Stimulated activated naive CD4-positive, alpha-beta T cell (primary cell): Measurements from ENCODE around the gene EML1.

Experiments
- DNase-seq, 6 experiments: peaks; one replicate each; lab custom pipeline; 2025; lab: John Stamatoyannopoulos, UW

Gene EML1

DNA sequence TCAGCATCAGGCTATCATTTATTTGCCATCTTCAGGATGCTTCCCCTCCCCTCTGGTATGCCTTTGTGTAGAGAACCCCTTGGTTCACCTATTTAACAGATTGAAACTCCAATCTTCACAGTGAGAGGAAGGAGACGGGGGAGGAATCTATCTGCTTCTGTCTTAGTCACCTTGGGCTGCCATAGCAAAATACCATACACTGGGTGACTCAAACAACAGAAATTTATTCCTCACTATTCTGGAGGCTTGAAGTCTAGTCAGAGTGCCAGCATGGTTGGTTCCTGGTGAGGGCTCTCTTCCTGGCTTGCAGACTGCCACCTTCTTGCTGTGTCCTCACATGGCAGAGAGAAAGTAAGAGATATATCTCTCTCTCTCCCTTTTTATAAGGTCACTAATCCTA is 13.5 kb upstream of the EML1 start:
- DNase-seq: no peak

DNA sequence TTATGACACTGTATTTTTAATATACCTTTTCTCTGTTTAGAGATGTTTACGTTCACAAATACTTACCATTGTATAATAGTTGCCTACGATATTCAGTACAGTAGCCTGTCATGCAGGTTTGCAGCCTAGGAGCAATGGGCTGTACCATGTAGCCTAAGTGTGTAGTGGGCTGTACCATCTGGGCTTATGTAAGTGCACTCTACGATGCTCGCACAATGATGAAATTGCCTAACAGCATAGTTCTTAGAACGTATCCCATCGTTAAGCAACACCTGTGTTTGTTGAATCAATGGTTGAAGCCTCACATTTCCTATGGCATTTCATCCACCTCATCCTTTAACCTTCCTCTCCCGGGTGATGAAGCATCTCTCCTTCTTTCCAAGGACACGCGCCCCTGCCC is 12.5 kb upstream of the EML1 start:
- no peak for DNase-seq

DNA sequence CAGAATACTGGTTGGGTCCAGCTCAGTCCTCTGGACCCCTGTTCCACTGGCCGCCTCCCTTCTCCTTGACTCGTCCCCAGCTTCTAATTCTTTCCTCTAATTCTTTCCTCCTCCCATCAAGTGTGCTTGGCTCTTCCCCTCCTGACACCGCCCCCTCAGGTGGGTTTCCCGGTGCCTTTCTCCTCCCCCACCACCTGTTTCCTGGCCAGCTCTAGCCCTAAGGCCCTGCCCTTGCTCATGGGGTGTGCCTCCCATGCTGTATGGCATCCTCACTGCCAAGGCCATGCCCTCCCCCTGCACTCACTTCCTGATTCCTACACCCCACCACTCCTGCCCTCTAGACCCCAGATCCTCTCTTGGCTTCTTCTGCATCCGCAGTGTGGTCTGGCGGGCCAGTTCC is 12.1 kb upstream of the EML1 start:
- DNase-seq: no peak

DNA sequence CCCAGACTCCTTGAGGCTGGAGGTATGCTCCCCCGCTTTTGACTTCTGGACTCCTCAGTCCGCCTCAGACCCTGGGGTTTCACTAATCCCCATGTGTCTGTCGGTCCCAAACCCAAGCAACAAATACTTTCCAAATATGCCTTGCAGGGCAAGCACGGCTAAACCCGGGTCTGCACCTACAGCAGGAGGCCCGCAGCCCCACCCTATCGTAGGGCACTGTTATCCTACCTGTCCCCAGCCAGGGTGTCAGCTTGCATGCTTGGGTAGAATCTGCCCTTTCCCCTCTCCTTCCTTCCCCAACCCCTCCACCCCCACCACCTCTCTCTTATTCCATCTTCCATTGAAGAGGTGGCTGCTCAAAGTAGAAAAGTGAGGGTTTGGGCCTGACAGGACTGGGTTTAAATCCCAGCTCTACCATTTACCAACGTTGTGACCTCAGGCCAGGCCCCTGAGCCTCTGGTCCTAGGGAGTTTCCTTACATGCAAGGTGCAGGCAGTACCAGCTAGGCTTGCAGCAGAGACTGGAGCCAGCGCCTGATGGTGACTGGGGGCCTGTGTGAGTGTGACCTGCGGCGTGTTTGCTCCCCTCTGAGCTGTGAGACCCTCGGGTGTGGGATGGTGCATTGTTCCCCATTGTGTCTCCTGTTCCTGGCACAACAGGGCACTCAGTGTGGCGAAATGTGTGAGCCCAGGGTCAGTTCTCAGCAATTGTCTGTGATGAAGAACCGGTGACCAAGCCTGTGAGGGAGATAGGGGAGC is 11.2 kb upstream of the EML1 start:
- DNase-seq: no peak

DNA sequence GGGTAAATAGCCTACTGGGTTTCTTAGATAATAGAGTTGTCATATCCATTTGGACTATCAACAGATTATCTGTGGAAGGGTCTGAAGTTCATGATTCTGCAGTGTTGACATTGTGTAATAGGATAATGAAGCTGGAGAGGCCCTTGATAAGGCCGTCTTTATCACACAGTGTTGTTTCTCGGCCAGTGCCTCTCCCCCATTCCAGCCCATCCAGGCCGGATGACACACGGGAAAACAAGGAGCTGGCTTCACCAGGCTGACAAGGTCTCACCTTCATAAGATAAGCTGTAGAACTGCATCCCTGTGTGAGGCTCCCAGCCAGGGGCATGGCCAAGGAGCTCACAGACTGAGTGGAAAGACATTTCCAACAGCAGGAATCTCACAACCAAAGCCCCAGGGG is 8.7 kb upstream of the EML1 start:
- DNase-seq: no peak

DNA sequence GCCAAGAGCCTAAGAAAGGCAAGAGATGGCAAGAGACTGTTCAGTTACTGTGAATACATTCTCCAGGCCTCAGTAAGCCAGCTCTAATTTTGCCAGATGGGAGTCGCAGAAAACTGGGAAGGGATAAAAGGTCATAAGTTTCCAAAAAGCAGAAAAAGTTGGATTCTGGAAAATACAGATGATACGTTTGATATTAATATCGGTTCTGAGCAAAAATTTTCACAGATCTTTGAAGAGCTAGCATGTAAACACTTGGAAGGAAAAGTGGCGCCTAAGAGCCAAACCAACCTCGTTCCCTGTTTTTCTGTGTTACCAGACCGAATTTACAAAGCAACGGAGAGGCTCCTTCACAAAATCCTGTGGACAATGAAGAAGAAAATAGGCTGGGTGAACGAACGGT is 7.8 kb upstream of the EML1 start:
- no peak for DNase-seq

DNA sequence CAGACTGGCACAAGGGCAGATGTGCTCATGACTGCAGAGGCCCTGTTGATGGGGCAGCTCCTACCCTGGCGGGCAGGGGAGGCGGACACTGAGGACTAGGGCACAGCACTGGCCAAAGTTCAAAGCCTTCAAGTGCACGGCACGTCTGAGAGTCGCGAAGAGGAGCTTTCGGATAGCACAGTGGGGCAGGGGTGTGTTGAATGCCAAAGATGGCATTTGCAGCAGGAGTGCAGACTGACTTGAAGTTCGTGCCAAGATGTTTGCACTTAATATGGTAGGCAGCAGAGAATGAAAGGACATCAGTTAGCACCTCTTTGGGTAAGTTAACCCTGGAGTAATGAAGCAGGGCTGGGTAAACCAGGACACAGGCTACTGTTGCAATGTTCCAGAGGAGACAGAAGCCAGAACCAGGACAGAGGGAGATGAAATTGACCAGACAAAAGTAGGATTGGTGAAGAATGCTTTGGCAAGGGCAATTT is 6.7 kb upstream of the EML1 start:
- DNase-seq: no peak

DNA sequence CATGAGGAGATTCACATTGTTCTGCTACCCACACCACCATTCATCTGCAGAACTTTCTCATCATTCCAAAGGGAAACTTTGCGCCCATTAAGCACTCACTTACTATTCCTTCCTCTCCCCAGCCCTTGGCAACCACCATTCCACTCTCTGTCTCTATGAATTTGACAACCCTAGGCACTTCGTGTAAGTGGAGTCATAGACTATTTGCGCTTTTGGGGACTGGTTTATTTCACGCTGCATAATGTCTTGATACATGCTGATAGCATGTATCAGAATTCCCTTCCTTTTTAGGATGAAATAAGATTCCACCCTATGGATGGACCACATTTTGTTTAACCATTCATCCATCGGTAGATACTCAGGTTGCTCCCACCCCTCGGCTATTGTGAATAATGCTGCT is 4.5 kb upstream of the EML1 start:
- DNase-seq: no peak

DNA sequence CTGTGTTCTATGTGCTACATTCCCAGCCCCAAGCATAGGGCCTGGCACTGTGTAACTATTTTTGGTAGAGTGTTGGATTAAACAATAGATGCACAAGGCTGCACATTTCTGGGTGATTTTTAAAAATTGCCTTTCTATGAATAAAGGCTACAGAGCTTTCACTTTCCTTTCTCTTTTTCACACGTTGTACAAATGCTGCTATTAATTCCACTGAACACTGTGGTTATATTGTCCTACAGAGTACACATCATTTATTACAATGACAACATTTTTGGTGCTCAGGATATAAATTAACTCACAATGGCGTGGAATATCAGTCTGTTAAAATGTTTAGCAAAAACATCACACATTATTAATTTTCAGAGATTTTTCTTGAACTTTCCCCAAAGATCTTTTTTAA is 3.6 kb upstream of the EML1 start:
- DNase-seq: no peak

DNA sequence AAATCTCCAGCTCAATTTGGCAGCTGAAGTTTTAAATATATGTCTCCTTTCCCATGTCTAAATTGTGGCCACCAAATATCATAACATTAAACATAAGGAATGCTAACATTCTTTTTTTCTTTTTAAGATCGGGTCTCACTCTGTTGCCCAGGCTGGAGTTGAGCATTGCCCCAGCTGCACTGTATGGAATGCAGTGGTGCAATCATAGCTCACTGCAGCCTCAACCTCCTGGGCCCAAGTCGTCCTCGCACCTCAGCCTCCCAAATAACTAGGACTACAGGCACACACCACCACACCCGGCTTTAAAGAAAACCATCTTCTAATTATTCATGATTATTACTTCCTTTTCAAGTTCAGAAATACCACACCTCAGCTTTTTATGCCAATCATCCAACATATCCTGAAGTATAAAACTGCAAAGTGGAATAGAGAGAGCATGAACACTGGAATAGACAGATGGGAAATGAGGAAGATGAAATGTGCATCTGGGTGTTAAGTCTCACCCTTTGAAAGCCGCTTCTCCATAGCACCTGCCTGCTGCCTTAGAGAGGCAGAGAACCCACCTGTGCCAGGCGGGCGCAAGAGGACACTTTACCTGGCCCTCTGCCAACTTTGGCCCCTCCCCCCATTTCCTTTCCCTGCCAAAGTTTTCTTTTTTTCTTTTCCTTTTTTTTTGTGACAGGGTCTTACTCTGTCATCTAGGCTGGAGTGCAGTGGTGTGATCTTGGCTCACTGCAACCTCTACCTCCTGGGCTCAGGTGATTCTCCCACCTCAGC is 2.8 kb upstream of the EML1 start:
- DNase-seq: peak in 1 of 6 experiments; percentile 3

DNA sequence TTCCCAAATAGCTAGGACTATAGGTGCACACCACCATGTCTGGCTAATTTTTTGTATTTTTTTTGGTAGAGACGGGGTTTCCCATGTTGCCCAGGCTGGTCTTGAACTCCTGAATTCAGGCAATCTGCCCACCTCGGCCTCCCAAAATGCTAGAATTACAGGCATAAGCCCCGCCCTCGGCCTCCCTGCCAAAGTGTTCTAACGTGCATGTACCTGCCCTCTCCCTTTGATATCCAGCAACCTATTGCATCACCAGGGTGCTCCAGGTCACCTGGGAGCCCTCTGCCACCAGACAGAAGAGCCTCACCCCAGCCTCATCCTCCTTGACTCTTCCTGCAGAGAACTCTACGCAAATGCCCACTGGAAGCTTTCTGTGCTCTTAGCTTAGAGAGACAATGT is 2.2 kb upstream of the EML1 start:
- DNase-seq: no peak

DNA sequence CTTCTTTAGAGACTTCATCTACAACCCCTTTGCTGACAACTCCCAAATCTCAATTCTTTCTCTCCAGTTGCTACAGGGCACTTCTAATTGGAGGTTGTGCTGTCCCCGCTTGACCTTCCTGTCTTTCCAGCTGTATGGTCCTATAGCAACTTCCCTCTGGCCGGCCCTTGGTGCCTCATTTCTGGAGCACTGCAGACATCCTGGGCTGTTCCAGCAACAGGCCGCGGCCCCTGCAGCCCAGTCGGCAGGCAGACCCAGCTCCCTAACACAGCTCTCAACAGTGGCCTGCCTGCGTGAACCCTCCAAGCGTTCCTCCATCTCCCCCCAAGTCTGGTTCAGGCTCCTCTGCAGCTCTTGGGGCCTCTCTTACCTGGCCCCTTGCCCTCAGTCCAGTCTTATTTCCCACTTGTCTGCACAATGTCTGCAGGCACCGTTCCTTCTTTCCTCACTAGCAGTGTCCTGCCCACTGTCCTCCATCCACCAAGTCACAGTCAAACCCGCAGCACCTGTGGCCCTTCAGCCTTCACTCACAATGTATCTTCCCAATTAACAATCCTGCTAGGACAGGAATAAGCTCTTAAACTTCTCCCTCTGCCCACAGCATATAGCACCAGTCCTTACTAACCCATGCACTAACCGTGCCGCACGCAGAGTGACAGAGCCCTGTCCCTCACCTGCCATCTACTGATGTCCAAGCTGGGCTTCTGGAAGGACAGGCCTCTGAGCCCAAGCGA is 1.6 kb upstream of the EML1 start:
- no peak for DNase-seq

DNA sequence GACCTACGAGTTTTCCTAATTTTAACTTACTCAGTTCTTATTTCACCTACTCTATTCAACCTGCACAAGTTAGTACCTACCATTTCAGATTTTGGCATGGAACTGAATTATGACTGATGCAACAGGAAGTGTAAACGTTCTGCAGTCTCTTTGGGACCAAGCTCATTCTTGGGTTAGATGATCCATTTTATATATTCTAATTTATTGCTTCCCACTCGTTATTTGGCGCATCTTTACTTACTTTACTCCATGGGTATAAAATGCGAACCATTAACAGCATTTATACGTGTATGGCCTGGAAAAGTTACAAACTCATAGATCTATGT is 1.0 kb upstream of the EML1 start:
- no peak for DNase-seq

DNA sequence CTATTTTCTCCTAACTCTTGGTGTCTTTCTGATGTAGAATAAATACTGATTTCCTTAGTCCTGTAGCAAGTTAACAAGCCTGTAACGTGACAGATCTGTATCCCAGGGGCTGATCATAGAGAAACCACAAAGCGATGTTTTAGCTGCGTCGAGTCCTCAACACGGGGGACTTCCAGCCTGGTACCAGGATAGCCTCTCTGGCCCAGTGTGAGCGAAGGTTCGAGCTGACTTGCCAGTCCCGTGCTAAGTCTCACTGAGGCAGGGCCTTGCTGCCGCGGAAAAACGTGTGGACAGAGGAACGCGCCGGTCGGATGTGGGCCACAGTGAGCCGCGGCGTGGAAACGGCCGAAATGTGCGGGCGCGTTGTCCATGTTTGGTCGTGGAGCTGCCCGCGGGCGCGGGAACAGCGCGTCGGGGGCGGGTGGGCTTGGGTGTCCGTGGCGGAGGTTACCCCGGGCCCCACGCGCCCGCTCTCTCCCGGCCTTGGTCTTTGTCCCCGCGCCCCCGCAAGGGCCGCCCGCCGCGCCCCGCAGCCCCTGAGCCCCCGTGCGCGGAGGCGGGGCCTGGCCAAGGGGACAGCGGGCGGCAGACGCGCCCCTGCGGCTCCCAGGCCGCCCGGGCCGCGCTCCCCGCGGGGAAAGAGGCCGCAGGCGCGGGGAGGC is 531 bp upstream of the EML1 start:
- DNase-seq: peak in 2 of 6 experiments; percentile 16 to 17

DNA sequence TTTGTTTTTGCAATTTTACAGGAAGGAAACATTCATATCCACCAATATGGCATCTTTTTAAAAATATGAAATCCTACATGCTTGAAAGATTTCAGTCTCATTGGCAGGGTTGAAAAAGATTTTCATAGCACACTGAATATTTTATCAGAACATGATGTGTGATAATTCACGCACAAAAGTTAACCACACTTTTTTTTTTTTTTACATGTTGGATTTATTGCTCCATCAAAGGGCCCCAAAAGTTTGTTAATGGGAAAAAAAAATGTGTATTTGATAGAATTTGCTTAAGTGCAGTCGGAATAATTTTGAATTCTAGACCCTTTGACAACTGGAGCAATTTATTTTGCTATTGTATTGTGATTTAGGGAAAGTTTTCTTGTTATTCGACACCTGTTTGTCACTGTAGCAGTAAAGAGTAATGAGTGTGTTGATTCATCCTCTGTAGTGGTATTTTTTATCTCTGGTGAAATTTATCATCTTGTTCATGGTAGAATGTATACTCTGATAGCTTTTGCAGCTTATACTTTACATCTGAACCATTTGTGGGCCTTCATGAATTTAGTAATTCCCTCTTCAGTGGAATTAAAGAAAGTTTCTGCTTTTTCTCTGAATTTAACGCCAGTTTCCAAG is 1.1 kb downstream of the EML1 start:
- DNase-seq: no peak

DNA sequence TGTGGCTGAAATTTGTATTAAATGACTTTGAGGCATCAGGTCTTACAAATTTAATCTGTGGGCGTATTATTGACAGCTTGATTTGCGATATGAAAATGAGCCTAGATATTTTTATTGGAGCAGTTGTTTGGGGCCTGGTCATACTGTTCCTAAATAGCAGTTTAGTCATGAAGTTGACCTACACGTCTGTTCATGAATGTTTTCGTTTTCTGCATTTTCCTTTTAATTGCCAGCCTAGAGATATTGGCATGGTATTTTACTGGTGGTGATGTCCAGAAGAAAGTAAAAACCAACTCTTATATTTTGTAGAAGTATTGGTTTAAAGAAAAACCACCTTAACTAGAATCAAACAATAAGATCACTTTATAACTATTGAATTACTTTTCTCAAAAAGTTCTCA is 1.8 kb downstream of the EML1 start:
- no peak for DNase-seq

DNA sequence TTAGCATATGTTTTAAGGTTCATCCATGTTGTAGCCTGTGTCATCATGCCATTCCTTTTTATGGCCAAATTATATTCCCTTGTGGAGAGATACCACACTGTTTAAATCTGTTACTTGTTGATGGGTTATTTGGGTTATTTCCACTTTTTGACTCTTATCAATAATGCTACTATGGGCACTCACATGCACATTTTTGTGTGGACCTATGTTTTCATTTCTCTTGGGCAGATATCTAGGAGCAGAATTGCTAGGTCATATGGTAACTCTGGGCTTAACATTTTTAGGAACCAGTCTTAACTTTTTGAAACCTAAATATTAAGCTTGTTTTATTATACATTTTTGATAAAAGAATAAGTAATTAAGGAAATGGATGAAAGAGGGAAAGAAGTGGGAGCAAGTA is 4.0 kb downstream of the EML1 start:
- DNase-seq: no peak

DNA sequence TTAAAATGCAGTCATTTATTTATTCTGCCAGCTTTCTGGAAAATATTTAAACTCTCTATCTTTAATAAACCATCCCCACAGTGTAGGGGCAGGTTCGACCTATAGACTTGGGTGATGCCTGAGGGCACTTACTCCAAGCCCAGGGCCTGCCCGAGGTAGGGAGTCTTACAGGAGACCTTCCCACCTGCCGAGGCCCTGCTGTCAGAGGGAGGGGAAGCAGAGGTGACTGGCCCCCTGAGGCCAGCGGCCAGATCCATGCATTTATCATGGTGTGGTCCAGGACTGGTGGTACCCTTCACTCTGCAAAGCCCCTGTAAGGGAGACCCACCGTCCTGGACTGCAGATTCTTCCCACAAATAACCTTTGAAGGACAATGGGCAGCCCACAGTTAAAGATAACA is 7.6 kb downstream of the EML1 start:
- DNase-seq: no peak

DNA sequence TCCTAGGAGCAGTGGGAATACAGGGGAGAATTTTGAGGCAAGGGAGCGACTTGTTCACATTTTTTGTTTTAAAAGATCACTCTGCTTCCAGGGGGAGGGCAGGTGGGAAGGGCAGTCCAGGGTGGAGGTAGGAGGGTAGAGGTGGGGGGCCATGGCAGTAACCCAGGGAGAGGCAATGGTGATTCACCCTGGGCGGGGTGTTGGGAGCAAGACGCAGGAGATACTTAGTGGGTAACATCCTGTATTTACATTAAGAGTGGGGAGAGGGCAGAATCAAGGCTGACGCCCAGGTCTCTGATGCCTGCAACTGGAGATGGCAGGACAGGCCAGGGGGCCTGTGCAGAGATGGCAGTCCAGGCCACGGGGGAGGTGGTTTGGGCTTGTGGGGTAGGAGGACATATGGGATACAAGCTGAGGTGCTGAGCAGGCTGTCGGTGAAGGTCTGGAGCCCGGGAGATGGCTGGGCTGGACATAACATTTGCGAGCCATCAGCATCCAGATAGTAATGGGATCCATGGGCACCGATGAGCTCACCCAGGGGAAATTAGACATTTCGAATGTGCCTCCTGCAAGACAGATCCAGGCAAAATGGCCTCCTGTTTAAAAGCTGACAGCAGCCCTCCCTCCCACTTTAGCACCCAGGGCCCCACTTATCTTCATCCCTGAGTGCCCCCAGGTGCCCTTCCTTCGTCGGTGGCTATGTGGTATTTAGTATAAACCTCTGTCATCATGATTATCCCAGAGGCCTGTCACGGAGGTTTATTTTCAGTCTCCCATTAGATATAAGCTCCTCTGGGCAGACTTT is 9.3 kb downstream of the EML1 start:
- DNase-seq: no peak

DNA sequence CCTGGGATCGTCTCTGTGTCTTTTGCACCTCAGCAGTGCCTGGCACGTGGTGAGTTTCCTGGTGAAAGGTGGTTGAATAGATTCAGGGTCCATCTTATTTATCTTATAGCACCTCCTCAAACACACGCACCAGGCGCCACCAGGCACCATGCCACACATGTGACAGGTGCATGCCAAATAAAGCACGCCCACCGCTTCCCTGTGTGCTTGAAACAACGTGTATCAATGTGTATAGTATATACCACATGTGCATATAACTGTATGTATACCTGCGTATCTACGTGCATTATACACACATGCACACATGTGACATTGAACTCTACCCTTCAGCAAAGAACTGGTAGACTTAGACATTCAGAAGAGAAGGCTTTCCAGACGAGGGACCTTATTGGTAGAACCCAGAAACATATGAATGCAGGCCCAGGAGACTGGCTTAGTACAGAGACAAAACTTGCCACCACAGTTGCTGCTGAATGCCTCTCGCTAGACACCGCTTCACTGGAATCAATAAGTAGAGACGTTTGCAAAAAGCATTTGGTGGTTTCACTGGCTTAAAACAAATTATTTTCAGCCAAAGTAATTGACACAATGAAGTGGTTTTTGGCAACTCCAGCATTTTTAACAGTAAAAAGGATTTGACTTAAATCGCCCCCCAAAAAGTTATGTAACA is 10.0 kb downstream of the EML1 start:
- DNase-seq: no peak

DNA sequence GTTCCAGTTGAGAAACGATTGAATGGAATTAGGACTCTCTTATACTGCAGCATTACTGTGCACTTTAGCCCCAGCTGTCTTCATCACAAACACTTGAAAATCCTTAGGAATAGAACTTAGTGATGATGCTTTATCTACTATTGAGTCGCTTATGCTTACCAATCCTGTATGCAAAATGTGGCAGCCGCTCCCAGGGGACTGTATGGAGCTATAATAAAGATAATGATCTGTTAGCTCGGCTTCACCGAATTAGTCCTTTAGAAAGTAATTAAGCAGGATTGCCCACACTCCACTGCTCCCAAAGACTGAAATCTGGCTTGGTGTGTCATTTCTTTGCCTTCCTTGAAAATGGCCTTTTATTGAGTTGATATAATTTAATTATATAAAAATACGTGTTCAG is 10.6 kb downstream of the EML1 start:
- no peak for DNase-seq
